ENCODE data around the gene CRADD.

DNA sequence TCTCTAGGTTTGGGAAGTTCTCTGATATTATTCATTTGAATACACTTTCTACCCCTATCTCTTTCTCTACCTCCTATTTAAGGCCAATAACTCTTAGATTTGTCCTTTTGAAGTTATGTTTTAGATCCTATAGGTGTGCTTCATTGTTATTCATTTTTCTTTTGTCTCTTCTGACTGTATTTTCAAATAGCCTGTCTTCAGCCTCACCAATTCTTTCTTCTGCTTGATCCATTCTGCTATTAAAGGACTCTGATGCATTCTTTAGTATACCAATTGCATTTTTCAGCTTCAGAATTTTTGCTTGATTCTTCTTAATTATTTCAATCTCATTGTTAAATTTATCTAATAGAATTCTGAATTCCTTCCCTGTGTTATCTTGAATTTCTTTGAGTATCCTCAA is 199.2 kb downstream of the CRADD start:
- TF ChIP-seq CTCF (IDR thresholded peaks at IDR 0.05) (no peak), EZH2 (IDR thresholded peaks at IDR 0.05) (no peak)
